Caki2 (cell line): ENCODE data around the gene SP140L. TPM values are rescaled to one million over a fixed set of nuclear protein-coding genes. Genes with fewer than 3 reads are reported as not detected.
"Not testable (repeated sequence)": the region's sequence is repeated elsewhere in the genome, so short reads cannot be mapped to it uniquely, and the experiment has no call there.

Experiments
- DNase-seq: peaks from one replicate; pipeline ENCODE4 v3.0.0-alpha.2; 2015; ENCODE audit warnings: low read depth
- in situ Hi-C: cut with HindIII; loops from 2 replicates; pipeline ENCODE4 v1.10.0; 2016; ENCODE audit warnings: low sequenced_read_pairs, low pct_unique_long_range_greater_than_20kb, mixed read lengths
- total RNA-seq: library from RNA; depleted of rRNA; stranded (reverse); fragments of >200 nt; shearing (Covaris generic); gene quantifications from 2 replicates; pipeline ENCODE4 v1.2.3, GENCODE V29; 2014; ENCODE audit warnings: low replicate concordance

Gene SP140L
- total RNA-seq, 1 experiment from 2014 or later = 2.9 TPM

DNA sequence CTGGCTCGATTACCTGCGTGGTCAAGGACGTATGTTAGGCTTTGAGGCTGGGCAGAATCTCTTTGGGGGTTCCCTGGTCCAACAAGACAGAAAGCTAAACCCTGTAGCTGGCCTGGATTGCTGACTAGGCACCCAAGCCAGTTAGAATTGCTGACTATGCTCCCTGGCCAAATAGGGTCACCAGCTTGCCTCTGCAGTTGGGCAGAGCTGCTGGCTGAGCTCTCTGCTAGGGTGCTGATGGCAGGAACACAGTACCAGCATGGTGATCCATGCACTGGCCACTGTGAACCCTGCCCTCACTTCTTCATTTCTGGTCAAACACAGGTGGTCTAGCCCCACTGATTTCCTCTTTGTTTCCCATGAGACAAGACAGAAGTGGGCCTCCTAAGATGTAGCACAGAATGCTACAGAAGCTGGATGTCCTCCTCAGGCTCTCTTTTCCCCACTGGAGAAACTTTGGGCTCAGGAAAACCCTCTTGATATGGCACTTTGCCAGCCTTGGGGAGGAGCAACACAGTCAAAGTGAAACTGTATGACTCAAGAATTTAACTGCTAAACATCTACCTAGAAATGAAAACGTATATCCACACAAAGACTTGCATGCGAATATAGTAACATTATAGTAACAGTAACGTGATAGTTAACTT, 20.8 kb downstream of the SP140L start:
- in situ Hi-C loops = no loop called here

DNA sequence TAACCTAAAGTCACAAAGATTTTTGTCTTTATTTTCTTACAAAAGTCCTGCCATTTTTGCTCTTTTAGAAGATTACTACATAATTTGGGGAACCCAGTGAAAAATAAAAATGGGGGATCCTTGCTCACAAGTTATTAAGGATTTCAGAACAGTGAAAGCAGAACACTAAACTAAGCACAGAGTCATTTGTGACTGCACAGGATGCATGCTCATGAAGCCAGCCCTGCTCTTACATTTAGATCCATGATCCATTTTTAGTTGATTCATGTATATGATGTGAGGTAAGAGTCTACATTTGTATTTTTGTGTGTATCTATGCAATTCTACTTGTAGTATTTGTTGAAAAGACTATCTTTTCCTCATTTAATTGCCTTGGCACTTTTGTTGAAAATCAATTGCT, 21.8 kb downstream of the SP140L start:
- no peak for DNase-seq
- in situ Hi-C loops = no loop called here

More for the DNA sequence above, 20.8 kb downstream of the SP140L start:
- DNase-seq = no peak

DNA sequence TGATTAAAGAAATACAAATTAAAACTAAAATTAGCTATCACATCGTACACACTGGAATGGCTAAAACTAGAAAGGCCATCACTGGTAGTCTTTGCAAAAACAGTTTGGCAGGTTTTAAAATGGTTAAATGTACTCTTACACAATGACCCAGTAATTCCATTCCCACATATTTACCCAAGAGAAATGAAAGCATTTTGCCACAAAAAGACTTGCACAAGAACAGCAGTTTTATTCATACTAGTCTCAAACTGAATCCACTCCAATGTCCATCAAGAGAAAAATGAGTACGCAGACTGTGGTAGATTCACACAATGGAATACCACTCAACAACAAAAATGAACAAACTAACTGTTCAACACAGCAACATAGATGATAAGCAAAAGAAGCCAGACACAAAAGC, 29.1 kb downstream of the SP140L start:
- DNase-seq = no peak
- in situ Hi-C loops = no loop called here

DNA sequence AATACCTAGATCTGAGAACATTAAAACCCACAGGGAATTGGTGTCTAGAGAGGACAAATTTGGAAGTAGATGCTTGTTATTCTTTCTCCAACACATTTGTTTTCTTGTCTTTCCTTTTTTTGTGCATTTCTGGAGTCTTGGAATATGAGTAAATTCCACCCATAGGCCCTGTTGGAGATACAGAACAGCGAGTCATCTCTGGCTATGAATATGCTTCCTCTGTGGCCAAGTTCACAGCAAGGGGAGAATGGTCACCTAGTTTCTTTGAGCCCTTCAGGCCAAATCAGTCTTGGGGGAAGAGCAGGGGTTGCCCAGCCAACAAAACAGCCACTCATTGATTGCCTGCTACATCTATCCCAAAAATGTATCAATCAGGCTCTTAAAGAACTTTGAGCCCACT, 31.3 kb downstream of the SP140L start:
- DNase-seq = no peak
- in situ Hi-C loops = no loop called here

DNA sequence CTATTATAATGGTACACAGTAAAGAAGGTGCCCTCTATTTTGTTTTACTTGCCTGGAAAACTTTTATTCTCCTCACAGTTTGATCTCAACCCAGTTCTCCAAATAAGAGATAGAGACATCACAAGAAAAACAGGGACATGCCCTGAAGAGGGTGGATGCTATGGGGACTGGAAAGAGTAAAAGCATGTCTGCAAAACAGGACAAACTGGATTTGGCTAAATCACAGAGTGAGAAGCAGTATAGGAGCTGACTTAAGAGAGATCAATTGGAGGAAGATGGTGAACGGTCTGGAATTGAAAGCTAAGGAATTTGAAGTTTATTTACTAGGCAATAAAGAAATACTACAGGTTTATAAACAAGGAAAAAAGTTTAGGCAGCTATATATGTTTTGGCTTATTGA, 33.0 kb downstream of the SP140L start:
- in situ Hi-C loops = no loop called here
- DNase-seq = no peak

DNA sequence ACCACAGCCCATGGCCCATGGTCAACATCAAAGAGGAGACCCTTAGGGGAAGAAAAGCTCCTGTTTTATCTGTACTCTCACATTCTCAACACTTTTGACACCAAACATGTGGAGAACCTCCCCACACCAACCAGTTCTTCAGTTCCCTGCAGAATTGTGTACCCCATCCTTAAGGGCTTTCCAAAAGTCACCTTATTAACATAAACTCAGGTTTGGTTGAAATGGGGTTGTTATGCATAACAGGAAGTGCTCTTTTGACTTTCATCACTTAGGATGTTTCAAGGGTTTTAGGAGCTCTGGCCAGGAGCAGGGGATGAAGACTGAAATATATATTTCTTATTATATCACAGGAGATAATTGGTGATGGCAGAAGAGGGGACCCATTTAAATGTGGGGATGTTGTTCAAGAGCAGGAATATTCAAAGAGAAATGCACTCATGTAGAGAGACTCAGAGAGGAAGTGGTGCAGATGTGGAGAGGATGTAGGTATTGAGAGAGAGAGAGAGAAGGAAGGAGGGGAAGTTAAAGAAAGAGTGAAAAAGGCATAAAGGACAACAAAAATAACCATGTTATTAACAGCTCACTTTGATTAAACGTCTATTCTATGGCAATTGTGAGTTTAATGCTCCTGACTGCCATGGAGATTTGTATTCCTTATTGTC, 35.2 kb downstream of the SP140L start:
- in situ Hi-C loops = no loop called here
- DNase-seq = no peak

DNA sequence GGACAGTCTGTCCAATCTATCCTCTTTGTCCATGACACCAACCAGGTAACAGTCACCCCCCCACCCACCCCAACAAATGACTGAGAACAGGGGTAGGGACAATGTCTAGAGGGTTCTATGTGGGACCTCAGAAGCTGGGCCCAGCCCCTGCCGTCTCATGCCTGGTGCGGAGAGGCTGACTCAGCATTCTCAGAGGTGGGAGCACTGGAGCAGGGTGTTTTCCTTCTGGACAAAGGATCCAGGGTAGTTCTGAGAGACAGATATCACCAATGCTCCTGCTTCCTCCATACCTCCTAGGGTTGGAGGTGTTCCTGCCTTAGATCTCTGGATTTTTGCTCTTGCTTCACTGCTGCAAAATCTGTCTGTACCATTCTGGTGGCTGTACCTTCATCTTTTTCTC, 55.1 kb downstream of the SP140L start:
- DNase-seq = no peak
- in situ Hi-C loops = no loop called here

DNA sequence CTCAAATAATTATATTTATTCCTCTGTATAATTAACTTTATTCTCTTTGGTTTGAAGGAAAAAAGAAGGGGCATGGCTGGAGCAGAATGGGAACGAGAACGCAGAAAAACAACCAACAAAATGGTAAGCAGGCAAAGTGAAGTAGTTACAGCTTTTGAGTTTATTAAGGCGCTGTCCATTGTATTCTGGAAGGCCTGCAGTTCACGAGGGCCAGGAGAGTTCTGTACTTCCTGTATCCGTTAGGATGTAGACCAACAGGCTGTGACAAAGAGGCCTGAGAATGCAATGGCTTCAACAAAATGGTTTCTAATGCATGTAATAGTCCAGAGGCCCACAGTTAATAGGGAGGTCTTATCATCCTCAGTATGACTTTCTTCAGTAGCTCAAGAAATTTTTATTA, 56.5 kb downstream of the SP140L start:
- no peak for DNase-seq
- in situ Hi-C loops = no loop called here

DNA sequence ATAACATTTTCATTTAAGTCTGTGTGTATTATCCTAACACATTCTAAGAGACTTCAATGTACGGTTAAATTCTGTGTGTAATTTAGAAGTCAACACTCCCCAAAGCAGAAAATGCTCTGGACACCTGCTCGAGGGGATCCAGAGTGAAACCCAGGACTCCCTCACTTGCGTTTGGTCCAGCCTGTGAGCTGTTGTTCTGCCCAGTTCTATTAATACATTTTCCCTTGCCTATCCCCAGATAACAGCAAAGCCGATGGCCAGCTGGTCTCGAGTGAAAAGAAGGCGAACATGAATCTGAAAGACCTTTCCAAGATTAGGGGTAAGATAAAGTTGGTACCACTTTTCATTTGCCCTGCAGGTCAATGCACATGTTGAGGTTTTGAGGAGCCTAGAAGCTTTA, 58.0 kb downstream of the SP140L start:
- DNase-seq = no peak
- in situ Hi-C loops = no loop called here

DNA sequence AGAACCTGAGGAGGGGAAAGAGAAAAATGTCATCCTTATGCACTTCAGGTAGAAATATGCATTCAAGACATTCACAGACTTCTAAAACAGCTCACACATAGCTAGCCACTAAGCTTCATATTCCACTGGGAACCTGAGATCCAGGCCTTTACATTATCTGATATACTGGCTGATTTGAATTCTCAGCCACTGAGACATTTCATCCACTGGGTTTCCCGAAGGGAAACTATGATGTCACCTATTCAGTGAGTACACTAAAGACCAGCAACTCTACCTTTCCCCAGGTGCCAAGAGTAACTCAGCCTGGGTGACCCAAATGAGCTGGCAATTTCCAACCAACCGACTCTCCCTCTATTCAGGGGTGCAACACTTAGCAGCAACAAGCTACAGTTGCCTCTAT, 67.3 kb downstream of the SP140L start:
- in situ Hi-C loops = no loop called here
- DNase-seq = no peak

DNA sequence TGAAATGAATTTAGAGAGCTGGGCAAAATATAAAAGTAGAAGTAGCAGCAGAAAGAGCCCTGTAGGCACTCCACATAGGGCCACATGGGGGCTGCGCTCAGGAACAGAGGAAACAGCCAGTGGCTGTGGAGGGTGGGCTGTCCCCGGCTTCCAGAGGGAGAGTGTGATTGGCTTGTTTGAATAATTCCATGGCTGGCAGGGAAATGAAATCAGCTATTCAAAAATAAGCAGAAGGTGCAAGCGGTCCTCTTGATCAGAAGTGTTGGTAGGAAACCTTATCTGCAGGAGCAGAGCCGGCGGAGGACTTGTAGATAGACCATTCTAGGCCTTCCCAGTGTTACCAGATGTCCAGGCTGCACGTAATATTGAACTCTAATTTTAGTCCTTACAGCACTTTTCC, 71.7 kb downstream of the SP140L start:
- DNase-seq, in situ Hi-C loops: not testable (repeated sequence)

DNA sequence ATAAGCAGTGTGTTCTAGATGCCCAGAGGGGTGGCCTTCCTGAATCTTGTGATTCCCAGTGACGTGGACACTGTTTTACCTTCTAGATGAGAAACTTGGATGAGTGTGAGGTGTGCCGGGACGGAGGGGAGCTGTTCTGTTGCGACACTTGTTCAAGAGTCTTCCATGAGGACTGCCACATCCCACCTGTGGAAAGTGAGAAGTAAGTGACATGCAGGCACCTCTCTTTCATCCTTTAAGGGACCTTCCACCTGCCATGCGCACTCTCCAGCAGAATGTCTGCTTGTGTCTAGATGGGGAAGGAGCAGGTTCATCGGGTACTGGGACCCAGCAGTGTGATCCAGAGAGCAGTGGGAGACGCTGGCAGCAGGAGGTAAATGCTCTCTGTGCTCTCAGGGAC, 73.0 kb downstream of the SP140L start:
- in situ Hi-C loops = no loop called here
- no peak for DNase-seq

DNA sequence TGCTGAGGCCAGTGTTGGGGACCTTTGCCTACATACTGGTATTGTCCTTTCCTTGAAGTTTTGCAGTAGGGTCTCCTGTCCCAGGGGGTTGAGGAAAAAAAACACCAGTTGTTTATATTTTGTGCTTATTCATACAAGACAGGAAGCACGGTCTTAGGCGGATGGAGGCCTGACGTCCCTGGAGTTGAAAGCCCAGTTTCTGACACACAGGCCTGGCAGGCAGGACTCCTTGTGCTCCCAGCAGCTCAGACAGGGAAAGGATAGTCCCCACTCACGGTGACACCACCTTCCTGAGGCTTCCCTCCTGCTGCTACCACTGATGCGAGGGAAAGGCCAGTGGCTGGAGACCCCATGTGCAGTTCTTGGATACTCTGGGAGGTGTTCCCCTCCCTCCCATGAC, 73.5 kb downstream of the SP140L start:
- in situ Hi-C loops = no loop called here
- no peak for DNase-seq

DNA sequence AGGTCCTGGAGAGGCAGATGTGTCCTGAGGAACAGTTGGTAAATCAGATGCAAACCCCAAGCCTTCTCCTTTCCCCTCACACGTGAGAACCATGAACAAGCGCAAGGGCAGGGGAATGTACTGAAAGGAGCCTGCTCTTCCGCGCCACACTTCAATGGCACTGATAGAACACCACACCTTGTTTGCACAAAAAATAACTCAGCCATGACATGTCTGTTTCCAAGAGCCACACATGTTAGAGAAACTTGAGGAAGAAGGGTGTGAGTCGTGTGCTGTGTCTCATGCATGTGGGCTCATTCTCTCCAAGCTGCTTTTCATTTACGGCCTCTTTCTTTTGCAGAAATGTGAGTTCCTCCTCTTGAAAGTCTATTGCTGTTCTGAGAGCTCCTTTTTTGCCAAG, 74.0 kb downstream of the SP140L start:
- DNase-seq, in situ Hi-C loops: not testable (repeated sequence)

DNA sequence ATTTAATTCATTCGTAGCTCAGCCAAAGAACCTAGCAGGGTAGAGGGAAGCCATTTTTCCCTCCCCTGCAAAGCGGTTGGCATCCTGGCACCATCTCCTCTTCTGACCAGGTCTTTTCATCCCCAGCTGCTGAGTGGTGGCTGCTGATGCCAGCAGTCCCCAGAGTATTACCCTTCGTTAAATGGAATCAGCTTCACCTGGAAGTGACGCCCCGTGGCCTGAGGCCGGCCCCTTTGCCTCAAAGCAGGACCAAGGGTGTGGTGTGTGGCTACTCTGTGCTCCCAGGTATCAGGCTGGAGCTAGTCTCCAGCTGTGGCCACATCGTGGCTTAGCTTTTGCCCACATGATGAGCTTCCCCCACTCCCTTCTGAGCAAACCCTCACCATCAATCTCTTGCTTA, 76.8 kb downstream of the SP140L start:
- in situ Hi-C loops = no loop called here
- no peak for DNase-seq

DNA sequence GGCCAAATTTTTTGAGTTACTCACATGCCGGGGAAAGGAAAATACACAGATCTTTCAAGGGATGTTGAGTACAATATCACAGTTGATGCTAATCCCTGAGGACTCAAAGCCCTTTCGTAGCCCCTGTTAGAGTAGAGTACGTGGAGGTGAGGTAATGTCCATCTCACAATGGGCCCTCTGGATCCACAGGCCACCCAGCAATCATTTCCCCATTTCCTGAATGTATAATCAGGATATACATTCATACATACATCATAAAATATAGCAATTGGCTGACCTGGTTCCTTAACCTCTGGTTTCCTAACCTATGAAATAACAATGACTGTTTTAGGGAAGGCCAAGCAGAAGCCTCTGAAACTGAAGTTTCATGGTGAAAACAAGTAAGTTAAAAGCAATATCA, 78.8 kb downstream of the SP140L start:
- in situ Hi-C loops = no loop called here
- DNase-seq = no peak

DNA sequence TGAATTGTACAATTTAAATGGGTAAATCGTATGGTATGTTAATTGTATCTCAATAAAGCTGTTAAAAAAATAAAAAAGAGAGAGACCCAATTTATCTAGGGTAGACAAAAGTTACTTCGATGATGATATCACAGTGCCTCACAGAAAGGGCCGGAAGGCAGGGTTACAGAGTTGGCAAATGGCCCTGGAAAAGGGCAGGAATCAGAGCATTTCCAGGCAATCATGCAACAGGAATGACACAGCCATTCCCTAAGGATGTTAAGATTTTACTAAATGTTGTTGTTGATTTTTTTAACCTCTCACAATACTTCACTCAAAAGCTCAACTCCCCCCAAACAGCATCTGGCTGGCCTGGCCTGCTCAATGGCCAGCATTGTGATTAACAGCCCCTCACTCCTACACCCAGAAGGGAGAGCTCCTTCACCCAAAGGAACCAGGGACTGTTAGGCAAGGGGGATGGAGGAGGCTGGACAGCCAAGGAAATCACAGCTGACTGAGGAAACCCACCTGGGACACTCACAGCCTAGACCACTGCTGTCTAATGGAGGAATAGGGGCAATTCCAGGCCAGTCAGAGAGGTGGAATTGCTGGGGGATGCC, 81.3 kb downstream of the SP140L start:
- in situ Hi-C loops = no loop called here
- no peak for DNase-seq

DNA sequence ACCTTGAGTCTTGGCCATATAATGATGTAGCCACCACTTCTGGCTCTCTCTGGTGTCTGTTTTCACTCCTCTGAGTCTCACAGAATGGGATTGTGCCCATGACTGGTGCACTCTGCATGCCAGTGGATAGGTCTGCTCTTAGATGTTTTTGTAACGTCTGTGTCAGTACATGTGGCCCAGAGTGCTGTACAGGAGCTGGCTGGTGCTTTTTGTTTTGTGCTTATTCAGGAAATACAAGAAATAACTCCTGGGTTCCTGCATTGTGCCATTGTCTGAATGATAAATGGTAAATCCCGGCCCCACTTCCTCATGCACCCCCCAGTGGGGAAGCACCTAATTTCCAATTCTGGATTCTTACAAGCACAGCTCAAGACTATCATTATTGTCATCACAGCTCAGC, 82.3 kb downstream of the SP140L start:
- in situ Hi-C loops, DNase-seq: not testable (repeated sequence)

DNA sequence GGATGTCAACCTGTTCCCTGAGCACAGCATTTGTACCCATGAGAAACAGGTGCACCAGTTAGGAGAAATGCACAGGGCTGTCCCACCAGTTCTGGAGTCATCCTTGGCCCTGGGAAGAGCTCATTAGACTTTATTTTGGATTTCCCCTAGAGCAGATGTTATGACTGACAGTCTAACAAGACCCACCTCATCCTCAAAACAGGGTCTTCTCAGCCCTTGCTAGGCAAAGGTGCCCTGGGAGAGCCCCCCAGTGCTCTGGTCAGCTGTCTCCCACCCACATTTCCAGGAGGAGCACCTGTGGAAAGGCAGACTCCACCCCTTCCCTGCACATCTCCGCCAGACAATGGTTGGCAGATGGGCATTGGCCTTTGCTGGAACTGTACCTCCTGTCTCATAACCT, 83.3 kb downstream of the SP140L start:
- DNase-seq = no peak
- in situ Hi-C loops = no loop called here
